Adrenal gland (tissue), 12 donors: Measurements from ENCODE around the gene SIRPB2. TPM values are rescaled to one million over a fixed set of nuclear protein-coding genes. Genes with fewer than 3 reads are reported as not detected.

Experiments
- DNase-seq, 7 donors: peaks; one replicate each; pipeline ENCODE4 v3.0.0-alpha.2; 2019 to 2020
- H3K27ac ChIP-seq, 5 donors: fragments of 200-600 bp; sonication (generic) in 4 of 5; 1 replicate in 3 of 5; 2 replicates in 2 of 5; pipeline versions ENCODE4 v1.5.1 to v1.8.0; 2016 to 2020; ENCODE audit warnings: mild to moderate bottlenecking in 1 of 5
- H3K27me3 ChIP-seq: fragments of 200-600 bp; 2 replicates; pipeline ENCODE4 v1.8.0; 2021
- H3K36me3 ChIP-seq, 2 donors: fragments of 200-600 bp; replicated peaks in 1 of 2; 1 replicate in 1 of 2; 2 replicates in 1 of 2; pipeline versions ENCODE4 v1.5.1 to v1.8.0; 2018 to 2022
- H3K4me1 ChIP-seq, 2 donors: fragments of 200-600 bp; replicated peaks in 1 of 2; 1 replicate in 1 of 2; 2 replicates in 1 of 2; pipeline versions ENCODE4 v1.5.1 to v1.8.0; 2018 to 2021
- H3K4me3 ChIP-seq, 4 donors: fragments of 200-600 bp; sonication (generic) in 3 of 4; one replicate each; pipeline ENCODE4 v1.5.1; 2016 to 2018
- H3K9me3 ChIP-seq, 3 donors: fragments of 200-600 bp; sonication (generic) in 1 of 3; replicated peaks in 1 of 3; 1 replicate in 2 of 3; 2 replicates in 1 of 3; pipeline versions ENCODE4 v1.5.1 to v1.8.0; 2016 to 2021
- CTCF ChIP-seq, 6 experiments: fragments of 450-650 bp in 4 of 6; fragments of 200-600 bp in 2 of 6; sonication (generic) in 1 of 6; IDR thresholded peaks; 1 replicate in 5 of 6; 2 replicates in 1 of 6; pipeline versions ENCODE4 v1.5.1 to v1.8.0; 2016 to 2021; ENCODE audit warnings: antibody characterized with exemption in 6 of 6, mild to moderate bottlenecking in 2 of 6, moderate library complexity in 1 of 6
- POLR2A ChIP-seq, 2 donors: fragments of 450-650 bp; IDR thresholded peaks; one replicate each; pipeline ENCODE4 v1.6.1; 2017; ENCODE audit warnings: antibody characterized with exemption in 2 of 2, mild to moderate bottlenecking in 2 of 2, moderate library complexity in 1 of 2
- WGBS, 4 donors: extraction: QIAGEN DNeasy Blood & Tissue Kit in 2 of 4; methylation state at CpG; one replicate each; pipeline versions ENCODE4 v1.1.5 to v1.1.7; 2013 to 2017; 5-methylcytosine and 5-hydroxymethylcytosine counted together
- intact Hi-C, 2 donors: fragments of 100-400 bp; cut with DNase I; formaldehyde crosslinking; loops; one replicate each; pipeline versions ENCODE4 v1.14.1 to v1.15.0; 2022 to 2023
- polyA plus RNA-seq, 3 donors: library from polyadenylated mRNA; stranded (reverse); fragments of 200-250 nt in 2 of 3; fragments of 350-450 nt in 1 of 3; fragmentation: Illumina TruSeq in 1 of 3; extraction: RNeasy Lipid Tissue Mini Kit (QIAGEN cat#74804) in 1 of 3; gene quantifications; one replicate each; pipeline ENCODE4 v1.2.3, GENCODE V29; 2013 to 2014
- total RNA-seq, 9 donors: library from RNA; depleted of rRNA in 4 of 9; stranded (reverse); fragments of >200 nt in 4 of 9; fragments of 120-200 nt in 1 of 9; fragmentation: NEBNext Ultra II Directional in 1 of 9; extraction: Animal tissue kit (Norgen Biotek cat#: 25700) in 1 of 9; gene quantifications; one replicate each; pipeline versions ENCODE4 v1.1.0 to v1.2.4, GENCODE V29; 2013 to 2023
- donor health status: healthy with polysubstance abuse.
- donor health status: Bipolar disorder and iron deficiency.
- donor health status: DM: yes; HTN: yes; CAD: no.
- donor health status: DM: no; HTN: no; CAD: no.
- donor health status: DM: no; HTN: no; CAD: no.
- donor health status: DM: yes; HTN: yes; CAD: no.

Gene SIRPB2
- total and polyA plus RNA-seq, 12 donors, result 0.61 to 19.7 (median 10.3) TPM

DNA sequence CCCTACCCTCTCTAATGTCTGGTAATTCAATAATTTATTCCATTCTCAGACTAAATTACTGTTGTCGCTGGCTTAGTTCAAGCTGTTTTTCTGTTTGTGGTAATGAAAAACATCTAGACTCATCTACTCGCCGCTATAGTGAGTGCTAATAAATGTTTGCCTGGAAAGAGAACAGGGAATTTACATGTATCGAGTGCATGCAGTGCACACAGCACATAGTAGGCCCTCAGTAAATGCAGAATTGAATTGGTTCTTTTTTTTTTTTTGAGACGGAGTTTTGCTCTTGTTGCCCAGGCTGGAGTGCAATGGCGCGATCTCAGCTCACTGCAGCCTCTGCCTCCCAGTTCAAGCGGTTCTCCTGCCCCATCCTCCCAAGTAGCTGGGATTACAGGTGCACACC is 16.9 kb downstream of the SIRPB2 start:
- intact Hi-C loops, result no loop called here
- 90 to 95% (median 92%) methylated on average over 8 of the region's 8 CpGs for WGBS, 4 donors

GRCh38 chr20:1473246-1474220 is 17.7 kb downstream of the SIRPB2 start:
- 75 to 85% (median 81%) methylated on average over 9 to 13 of the region's 13 CpGs for WGBS, 4 donors
- H3K4me3 ChIP-seq, result no peak overlapping the region
- DNase-seq, result no peak
- no peaks in the 10 kb centered on the region for H3K9me3 ChIP-seq
- H3K4me1 ChIP-seq, result peaks cover 0 to 12% of the 10 kb centered on the region in 2 donors
- TF ChIP-seq POLR2A (IDR thresholded peaks at IDR 0.05) (no peak), CTCF (IDR thresholded peaks at IDR 0.05) (no peak)
- no peaks in the 10 kb centered on the region for H3K36me3 ChIP-seq
- H3K27me3 ChIP-seq, result no peaks in the 10 kb centered on the region
- H3K27ac ChIP-seq, result no peak overlapping the region
- intact Hi-C loops, result no loop called here

More for the DNA sequence above, 16.9 kb downstream of the SIRPB2 start:
- no peaks in the 10 kb centered on the region for H3K9me3 ChIP-seq
- H3K4me1 ChIP-seq, result peaks cover 0 to 12% of the 10 kb centered on the region in 2 donors
- TF ChIP-seq POLR2A (IDR thresholded peaks at IDR 0.05) (no peak), CTCF (IDR thresholded peaks at IDR 0.05) (no peak)
- DNase-seq, result no peak
- no peaks in the 10 kb centered on the region for H3K36me3 ChIP-seq
- H3K27me3 ChIP-seq, result no peaks in the 10 kb centered on the region
- H3K27ac ChIP-seq, result no peak overlapping the region
- no peak overlapping the region for H3K4me3 ChIP-seq

- H3K4me1 ChIP-seq, result peaks cover 0 to 12% of the 10 kb centered on the region in 2 donors
- no peaks in the 10 kb centered on the region for H3K9me3 ChIP-seq
- intact Hi-C loops, result no loop called here
- H3K27ac ChIP-seq, result no peak overlapping the region
- no peak overlapping the region for H3K4me3 ChIP-seq
- H3K36me3 ChIP-seq, result no peaks in the 10 kb centered on the region
- WGBS, 4 donors, result 67 to 73% (median 70%) methylated on average over 9 of the region's 9 CpGs
- DNase-seq, result no peak
- TF ChIP-seq CTCF (IDR thresholded peaks at IDR 0.05), result no peak
- no peak for TF ChIP-seq POLR2A (IDR thresholded peaks at IDR 0.05)
- no peaks in the 10 kb centered on the region for H3K27me3 ChIP-seq
Measured at GRCh38 chr20:1472556-1473245, 18.5 kb downstream of the SIRPB2 start.

DNA sequence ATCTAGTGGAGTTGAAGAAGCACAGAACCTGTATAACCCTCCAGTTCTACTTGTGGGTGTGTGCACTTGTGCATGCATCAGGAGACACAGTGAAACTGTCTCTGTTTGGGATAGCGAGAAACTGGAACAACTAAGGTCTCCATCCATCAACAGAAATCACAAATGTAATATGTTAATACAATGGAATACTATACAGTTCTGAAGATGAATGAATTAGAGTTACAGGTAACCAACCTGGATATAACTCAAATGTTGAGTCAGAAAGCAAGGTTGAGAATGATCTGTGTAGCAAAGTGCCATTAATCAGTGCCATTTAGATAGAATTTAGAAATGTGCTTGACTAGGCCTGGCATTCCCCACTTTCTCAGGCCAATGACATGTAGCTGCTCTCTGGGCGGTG is 20.0 kb downstream of the SIRPB2 start:
- Histone ChIP-seq H3K4me1 (peaks cover 0 to 17% of the 10 kb centered on the region in 2 donors), H3K27ac (no peak overlapping the region), H3K36me3 (no peaks in the 10 kb centered on the region), H3K27me3 (no peaks in the 10 kb centered on the region), H3K4me3 (no peak overlapping the region), H3K9me3 (no peaks in the 10 kb centered on the region)
- TF ChIP-seq POLR2A (IDR thresholded peaks at IDR 0.05) (no peak), CTCF (IDR thresholded peaks at IDR 0.05) (no peak)
- intact Hi-C loops, result no loop called here
- no peak for DNase-seq
- WGBS, 4 donors, result 83 to 97% (median 93%) methylated on average over 2 of the region's 2 CpGs
